Lower leg skin (tissue), 4 donors: ENCODE measurements around the gene SH3RF3. TPM values are rescaled to one million over a fixed set of nuclear protein-coding genes. Genes with fewer than 3 reads are reported as not detected.

Experiments used
- DNase-seq, 2 donors: peaks; one replicate each; pipeline ENCODE4 v3.0.0-alpha.2; 2019; ENCODE audit warnings: low spot score in 2 of 2
- H3K4me3 ChIP-seq: fragments of 200-600 bp; sonication (generic); 2 replicates; pipeline ENCODE4 v1.5.1; 2017; ENCODE audit warnings: mild to moderate bottlenecking, low read depth; ENCODE audit not compliant: poor library complexity, severe bottlenecking
- POLR2A ChIP-seq, 2 donors: fragments of 450-650 bp; IDR thresholded peaks; one replicate each; pipeline ENCODE4 v1.6.1; 2016 to 2017; ENCODE audit warnings: antibody characterized with exemption in 2 of 2, mild to moderate bottlenecking in 1 of 2, moderate library complexity in 1 of 2
- WGBS, 2 donors: methylation state at CpG; one replicate each; pipeline ENCODE4 v1.1.5; 2018; 5-methylcytosine and 5-hydroxymethylcytosine counted together
- intact Hi-C: fragments of 100-400 bp; cut with DNase I; formaldehyde crosslinking; loops from one replicate; pipeline ENCODE4 v1.15.0; 2023; ENCODE audit warnings: low total_unique reads
- total RNA-seq, 4 donors: library from RNA; depleted of rRNA; stranded (reverse); fragments of >200 nt; gene quantifications; one replicate each; pipeline ENCODE4 v1.1.0, GENCODE V29; 2016
- TF ChIP-seq, protein P1 (sequence below), 3 donors: fragments of 450-650 bp; IDR thresholded peaks; one replicate each; pipeline ENCODE4 v1.5.1; 2016; ENCODE audit warnings: antibody characterized with exemption in 3 of 3, mild to moderate bottlenecking in 3 of 3, moderate library complexity in 2 of 3

Gene SH3RF3
- total RNA-seq, 4 donors from 2014 or later = 1.9 to 7.4 (median 3.2) TPM

DNA sequence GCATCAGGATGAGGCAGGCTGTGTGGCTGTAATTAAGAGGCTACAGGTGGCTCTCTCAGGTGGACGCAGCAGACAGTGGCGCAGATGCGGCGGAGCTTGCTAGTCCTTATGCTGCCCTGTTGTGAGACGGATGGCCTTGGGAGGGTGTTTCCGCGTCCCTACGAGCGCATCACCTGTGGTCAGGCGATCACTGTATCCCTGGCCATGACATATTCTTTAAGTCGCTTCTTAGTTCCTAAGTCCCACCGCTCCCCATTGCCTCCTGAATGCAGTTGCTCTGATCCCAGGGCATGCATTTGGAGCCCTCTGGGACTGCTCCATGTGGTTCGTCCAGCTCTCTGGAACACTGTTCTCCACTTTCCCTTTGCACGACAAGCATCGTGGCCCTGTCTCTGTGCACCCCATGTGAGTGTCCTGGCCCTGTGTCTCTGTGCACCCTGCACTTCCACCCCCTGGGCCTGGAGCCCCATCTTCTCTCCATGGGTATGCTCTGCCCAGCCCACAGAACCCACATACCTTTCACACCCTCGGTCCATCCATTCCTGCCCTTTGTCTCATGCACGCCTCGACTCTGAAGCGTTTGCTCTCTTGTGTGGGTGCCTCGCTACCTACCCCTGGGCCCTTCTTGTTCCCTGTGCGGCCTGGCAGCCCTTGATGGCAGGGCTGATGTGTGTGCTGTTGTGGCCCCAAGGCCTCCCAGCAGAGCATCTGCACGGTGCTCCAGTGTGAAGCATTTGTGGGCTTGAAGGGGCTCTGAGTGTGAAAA is 74.4 kb downstream of the SH3RF3 start:
- H3K4me3 ChIP-seq = no peak overlapping the region
- intact Hi-C loops = no loop called here
- WGBS, 2 donors = 91 to 94% methylated on average over 22 of the region's 22 CpGs
- peak in 1 of 2 donors; percentile 79 for DNase-seq
- no peak for TF ChIP-seq POLR2A (IDR thresholded peaks at IDR 0.05)
- TF ChIP-seq, protein P1, sequence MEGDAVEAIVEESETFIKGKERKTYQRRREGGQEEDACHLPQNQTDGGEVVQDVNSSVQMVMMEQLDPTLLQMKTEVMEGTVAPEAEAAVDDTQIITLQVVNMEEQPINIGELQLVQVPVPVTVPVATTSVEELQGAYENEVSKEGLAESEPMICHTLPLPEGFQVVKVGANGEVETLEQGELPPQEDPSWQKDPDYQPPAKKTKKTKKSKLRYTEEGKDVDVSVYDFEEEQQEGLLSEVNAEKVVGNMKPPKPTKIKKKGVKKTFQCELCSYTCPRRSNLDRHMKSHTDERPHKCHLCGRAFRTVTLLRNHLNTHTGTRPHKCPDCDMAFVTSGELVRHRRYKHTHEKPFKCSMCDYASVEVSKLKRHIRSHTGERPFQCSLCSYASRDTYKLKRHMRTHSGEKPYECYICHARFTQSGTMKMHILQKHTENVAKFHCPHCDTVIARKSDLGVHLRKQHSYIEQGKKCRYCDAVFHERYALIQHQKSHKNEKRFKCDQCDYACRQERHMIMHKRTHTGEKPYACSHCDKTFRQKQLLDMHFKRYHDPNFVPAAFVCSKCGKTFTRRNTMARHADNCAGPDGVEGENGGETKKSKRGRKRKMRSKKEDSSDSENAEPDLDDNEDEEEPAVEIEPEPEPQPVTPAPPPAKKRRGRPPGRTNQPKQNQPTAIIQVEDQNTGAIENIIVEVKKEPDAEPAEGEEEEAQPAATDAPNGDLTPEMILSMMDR (IDR thresholded peaks at IDR 0.05) = no peak

- intact Hi-C loops = no loop called here
Observed at GRCh38 chr2:109204412-109204811, 75.4 kb downstream of the SH3RF3 start.

DNA sequence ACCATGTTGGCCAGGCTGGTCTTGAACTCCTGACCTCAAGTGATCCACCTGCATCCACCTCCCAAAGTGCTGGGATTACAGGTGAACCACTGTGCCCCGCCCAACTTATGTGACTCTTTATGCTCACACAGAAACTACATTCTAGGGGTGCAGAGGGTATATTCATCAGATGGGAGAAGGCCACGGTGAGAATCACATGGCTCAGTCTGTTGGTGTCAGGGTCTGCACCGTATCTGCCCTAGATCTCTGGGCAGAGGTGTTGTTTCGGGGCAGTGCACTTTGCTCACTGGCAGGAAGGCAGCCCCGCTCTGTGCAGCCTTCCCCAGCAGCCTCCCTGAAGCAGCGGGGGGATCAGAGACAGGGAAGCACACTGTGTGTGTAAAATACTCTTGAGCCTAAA is 76.4 kb downstream of the SH3RF3 start:
- no peak overlapping the region for H3K4me3 ChIP-seq
- 89 to 96% methylated on average over 6 of the region's 6 CpGs for WGBS, 2 donors
- peak in 1 of 2 donors; percentile 64 for DNase-seq
- no peak for TF ChIP-seq POLR2A (IDR thresholded peaks at IDR 0.05)
- TF ChIP-seq, protein P1 (IDR thresholded peaks at IDR 0.05) = no peak
- intact Hi-C loops = no loop called here

More at GRCh38 chr2:109204412-109204811, 75.4 kb downstream of the SH3RF3 start:
- 88 to 94% methylated on average over 3 of the region's 3 CpGs for WGBS, 2 donors
- DNase-seq = no peak
- no peak for TF ChIP-seq POLR2A (IDR thresholded peaks at IDR 0.05)
- TF ChIP-seq, protein P1 (IDR thresholded peaks at IDR 0.05) = no peak
- no peak overlapping the region for H3K4me3 ChIP-seq

- no peak for DNase-seq
- WGBS, 2 donors = 90 to 100% methylated on average over 2 of the region's 2 CpGs
- TF ChIP-seq POLR2A (IDR thresholded peaks at IDR 0.05) = no peak
- TF ChIP-seq, protein P1 (IDR thresholded peaks at IDR 0.05) = no peak
Observed at GRCh38 chr2:109206569-109207146, 77.7 kb downstream of the SH3RF3 start.

GRCh38 chr2:109207176-109207575 is 78.2 kb downstream of the SH3RF3 start:
- no peak for DNase-seq
- WGBS, 2 donors = 17 to 40% methylated on average over 1 of the region's 1 CpG
- no peak overlapping the region for H3K4me3 ChIP-seq
- intact Hi-C loops = no loop called here
- TF ChIP-seq POLR2A (IDR thresholded peaks at IDR 0.05) = no peak
- TF ChIP-seq, protein P1 (IDR thresholded peaks at IDR 0.05) = no peak

More at GRCh38 chr2:109206569-109207146, 77.7 kb downstream of the SH3RF3 start:
- intact Hi-C loops = no loop called here
- H3K4me3 ChIP-seq = no peak overlapping the region
